GM18951 (cell line): Measurements from ENCODE around the gene LYRM1.
A peak's percentile ranks its signal among the peaks of the same experiment; 100 is the strongest.

Experiments
- POLR2A ChIP-seq: IDR thresholded peaks from 4 replicates; pipeline ENCODE4 v1.6.1; 2011; ENCODE audit warnings: mild to moderate bottlenecking; ENCODE audit not compliant: insufficient read length, insufficient read depth; ENCODE audit errors: extremely low read depth
- in situ Hi-C: fragments of 300-500 bp; cut with MboI; formaldehyde crosslinking; loops from one replicate; pipeline ENCODE4 v1.12.0; 2022; ENCODE audit warnings: low sequenced_read_pairs, mixed read lengths, inconsistent platforms; ENCODE audit not compliant: unreplicated experiment

LYRM1 gene

GRCh38 chr16:20899477-20900298, 883 bp upstream of the LYRM1 start:
- in situ Hi-C loops = no loop called here
- no peak for TF ChIP-seq POLR2A

DNA sequence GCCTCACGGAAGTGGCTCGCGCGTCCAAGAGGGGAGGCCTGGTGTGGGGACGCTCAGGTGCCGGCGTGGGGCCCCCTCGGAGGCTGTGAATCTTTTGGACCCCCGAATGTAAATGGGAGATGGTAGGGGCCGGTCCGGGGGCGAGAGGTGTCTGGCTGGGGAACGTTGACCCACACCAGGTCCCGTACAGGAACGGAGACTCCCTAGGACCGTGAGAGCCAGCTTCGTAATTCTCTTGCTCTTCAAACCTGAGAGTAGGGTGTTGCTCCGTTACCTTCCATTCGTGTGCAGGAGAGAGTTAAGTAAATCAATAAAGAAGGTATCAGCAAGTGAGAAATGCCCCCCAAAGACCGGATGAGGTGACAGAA, 481 bp downstream of the LYRM1 start:
- in situ Hi-C loops = no loop called here

GRCh38 chr16:20901436-20902112, 1.0 kb downstream of the LYRM1 start:
- in situ Hi-C loops = no loop called here
- peak; percentile 62 for TF ChIP-seq POLR2A

More for the DNA sequence above, 481 bp downstream of the LYRM1 start:
- TF ChIP-seq POLR2A = no peak

DNA sequence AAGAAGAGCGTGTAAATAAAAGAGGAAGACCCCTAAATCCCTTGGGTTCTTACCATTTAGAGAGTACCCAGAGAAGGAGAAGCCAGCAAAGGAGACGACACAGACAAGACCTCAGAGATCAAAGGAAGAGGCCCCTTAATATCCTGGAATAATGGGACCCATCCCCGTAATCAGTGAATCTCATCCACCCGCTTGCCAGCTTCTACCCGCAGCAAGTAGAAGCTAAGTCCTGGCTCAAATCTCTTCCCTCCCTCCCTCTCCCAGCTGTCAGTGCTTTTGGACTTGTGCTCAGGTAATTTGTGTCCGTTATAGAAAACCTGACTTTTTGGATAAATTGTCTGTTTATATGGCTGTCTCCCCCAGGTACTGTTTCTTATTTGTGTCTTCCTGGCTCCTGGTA, 1.9 kb downstream of the LYRM1 start:
- no peak for TF ChIP-seq POLR2A
- in situ Hi-C loops = no loop called here

DNA sequence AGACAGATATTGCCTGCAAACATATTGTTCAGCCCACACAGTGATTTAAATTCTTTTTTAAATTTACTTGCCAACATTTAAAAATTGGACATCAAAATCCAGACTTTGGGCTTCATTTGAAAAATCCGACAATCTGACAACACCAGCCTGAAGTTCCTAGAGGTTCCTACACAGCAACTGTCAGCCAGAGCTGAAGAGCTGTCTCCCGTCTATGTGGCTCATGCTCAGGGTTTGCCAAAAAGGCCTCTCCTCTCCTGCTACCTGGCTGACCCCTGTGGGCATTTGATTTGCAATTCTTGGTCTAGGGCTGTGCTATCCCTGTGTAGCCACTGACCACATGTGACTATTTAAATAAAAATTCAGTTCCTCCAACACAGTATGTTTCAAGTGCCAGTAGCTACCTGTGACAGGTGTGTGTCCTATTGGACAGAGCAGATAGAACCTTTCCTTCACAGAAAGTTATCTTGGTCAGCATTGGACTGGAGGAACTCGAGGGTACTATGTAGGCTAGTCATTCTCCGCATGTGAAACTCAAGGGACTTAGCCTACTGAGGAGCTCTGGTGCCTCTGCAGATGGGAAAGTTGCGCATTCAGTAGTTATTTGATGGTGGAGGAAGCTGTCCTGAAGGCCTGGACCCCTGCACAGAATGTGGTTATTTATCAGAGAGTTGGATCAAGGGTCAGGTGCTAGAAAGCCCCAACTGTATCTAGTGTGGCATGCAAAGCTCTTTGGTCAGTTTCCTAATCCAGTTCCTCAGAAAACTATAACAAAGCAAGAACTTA, 2.7 kb downstream of the LYRM1 start:
- in situ Hi-C loops = no loop called here
- no peak for TF ChIP-seq POLR2A

DNA sequence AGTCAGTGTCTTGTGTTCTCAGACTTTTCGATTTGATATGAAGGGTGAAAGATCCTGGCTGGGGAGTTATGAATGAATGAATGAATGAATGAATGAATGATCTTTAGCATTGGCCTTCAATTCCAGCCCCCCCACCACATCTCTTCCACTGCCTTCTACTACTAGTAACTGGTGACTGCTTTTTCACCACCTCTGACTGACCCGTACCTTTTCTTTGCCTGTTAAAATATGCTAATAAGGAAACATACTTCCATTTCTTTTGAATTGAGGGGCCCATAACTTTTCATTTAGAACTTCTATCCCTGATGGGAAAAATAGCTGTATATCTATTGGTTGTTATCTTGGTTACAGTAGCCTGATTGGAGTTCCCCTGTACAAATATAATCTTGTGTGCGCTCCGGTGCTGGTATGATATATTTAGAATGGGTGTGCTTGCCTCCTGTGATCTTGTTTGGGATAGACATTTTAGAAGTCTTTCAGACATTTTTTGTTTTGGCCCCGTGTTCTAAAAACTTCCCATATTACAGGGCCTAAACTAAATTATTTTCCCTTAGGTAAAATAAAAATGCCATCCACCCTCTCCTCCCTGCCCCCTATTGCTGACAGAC, 3.4 kb downstream of the LYRM1 start:
- TF ChIP-seq POLR2A = no peak
- in situ Hi-C loops = no loop called here

GRCh38 chr16:20904507-20905081, 4.0 kb downstream of the LYRM1 start:
- no peak for TF ChIP-seq POLR2A
- in situ Hi-C loops = no loop called here

DNA sequence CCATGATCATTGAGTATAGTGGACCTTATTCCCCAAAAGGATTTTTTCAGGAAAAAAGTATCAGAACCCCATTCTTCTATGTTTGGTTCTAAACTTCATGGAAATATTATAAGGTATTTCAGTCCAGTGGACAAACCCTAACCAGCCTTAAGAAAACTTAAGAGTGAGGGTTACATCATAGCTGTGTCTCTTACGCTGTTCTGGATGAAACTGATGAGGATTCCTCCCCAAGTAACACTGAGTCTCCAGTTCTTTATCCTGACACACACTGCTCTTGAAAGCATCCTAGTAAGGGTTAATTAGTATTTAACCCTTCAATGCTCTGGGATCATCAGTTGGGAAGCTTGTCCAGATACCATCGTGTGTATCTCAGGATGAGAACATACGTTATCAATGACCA, 5.0 kb downstream of the LYRM1 start:
- in situ Hi-C loops = no loop called here
- no peak for TF ChIP-seq POLR2A

DNA sequence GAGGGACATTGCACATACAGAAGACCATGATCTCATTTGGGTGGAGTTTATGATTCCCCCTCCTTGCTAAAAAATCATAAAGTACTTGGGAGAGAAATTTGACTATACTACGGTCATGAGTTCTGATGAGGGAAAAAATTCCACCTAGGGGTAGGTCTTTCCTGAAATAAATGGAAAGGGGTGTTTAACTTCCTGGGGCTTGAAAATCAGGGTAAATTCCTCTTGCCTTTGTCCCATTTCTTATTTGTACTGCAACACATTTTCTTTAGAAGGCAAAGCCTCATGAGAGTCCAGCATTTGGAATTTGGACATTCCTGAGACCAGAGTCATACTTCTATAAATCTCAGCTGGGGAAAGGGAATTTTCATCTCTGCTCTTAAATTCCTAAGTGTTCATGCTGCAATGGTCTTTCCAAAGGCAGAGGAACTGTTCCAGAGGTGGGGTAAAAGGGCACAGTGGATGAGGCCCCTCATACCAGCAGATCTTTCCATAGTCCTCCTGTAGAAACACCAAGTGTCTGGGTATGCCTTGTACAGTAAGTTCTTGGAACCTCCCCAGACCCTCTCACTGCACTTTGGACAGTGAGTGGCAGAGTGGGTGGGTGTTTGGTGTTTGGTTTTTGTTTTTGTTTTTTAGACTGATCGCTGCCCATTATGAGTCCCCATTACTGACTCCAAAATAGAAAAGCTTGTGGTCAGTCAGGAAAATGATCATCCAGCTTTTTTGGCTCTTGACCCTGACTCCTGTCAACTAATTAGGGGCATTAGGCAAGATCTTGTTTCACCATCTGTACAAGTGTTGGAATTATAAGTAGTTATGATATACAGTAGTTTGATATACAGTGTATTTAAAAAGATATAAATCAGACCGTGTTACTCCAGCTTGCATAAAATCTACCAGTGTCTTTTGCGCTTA, 6.0 kb downstream of the LYRM1 start:
- in situ Hi-C loops = no loop called here

DNA sequence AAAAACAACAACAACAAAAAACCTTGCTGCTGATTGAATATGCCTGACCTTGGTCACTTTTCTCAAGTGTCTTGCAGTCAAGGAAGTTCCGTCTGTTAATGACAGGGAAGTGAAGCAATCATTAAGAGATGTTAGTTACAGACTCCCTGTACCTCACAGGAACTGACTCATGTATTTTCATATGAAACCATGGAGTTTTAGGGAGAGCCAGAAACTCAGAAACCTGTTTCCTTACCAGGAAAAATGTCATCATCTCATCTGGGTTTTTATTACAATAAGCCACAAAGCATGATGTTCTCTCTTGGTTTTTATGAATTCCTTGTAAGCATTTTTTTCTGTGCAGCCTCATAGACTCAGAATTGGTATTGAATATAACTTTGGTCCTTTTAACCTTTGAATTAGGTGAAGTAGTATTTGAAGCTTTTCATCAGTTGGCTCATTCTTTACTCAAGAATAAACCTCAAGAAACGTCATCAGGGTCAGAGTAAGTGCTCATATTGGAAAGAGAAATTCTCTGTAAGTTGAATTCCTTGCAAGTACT, 10.3 kb downstream of the LYRM1 start:
- in situ Hi-C loops = no loop called here
- no peak for TF ChIP-seq POLR2A

More for the DNA sequence above, 6.0 kb downstream of the LYRM1 start:
- TF ChIP-seq POLR2A = no peak

DNA sequence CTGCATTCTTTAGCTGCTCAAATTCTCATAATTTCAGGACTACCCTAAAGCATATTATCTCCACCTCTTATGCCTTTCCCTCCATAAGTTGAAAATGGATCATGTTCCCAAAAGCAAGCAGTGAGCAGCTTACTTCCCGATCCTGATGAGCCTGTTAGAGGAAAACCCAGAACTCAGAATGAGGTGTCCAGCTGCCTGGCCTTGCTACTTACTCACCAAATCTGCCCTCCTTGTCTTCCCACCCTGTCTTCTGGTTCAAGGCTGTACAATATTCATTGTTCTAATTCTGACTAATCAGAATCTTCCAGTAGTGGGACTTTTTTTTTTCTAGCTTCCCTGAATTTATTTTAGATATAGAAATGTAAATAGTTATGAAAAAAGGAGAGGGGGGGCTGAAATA, 10.8 kb downstream of the LYRM1 start:
- in situ Hi-C loops = no loop called here
- TF ChIP-seq POLR2A = no peak

- in situ Hi-C loops = no loop called here
- no peak for TF ChIP-seq POLR2A
These were observed 15.7 kb downstream of the LYRM1 start for GRCh38 chr16:20916289-20916688.
